HG02759 (cell line): ENCODE measurements around the gene SLC44A2.

Source experiments
- ATAC-seq: cut with Tn5 transposase; IDR thresholded peaks from one replicate; pipeline ENCODE4 v1.9.1; 2021; ENCODE audit warnings: mild to moderate bottlenecking, moderate library complexity; ENCODE audit not compliant: unreplicated experiment

The SLC44A2 gene

GRCh38 chr19:10615429-10616023, 9.8 kb upstream of the SLC44A2 start:
- no peak for ATAC-seq

- ATAC-seq = no peak
Observed at GRCh38 chr19:10617409-10618121, 7.8 kb upstream of the SLC44A2 start.

GRCh38 chr19:10618846-10619245, 6.5 kb upstream of the SLC44A2 start:
- ATAC-seq = no peak

- ATAC-seq = no peak
Observed at GRCh38 chr19:10620786-10621185, 4.6 kb upstream of the SLC44A2 start.

GRCh38 chr19:10621966-10622365, 3.4 kb upstream of the SLC44A2 start:
- ATAC-seq = no peak

GRCh38 chr19:10624585-10624984, 768 bp upstream of the SLC44A2 start:
- no peak for ATAC-seq

GRCh38 chr19:10625762-10626138, 397 bp downstream of the SLC44A2 start:
- no peak for ATAC-seq

- ATAC-seq = no peak
Observed at GRCh38 chr19:10631874-10632273, 6.5 kb downstream of the SLC44A2 start.

- no peak for ATAC-seq
Observed at GRCh38 chr19:10634430-10634829, 9.1 kb downstream of the SLC44A2 start.

- no peak for ATAC-seq
Observed at GRCh38 chr19:10634963-10635362, 9.6 kb downstream of the SLC44A2 start.

- ATAC-seq = no peak
Observed at GRCh38 chr19:10636304-10636972, 11.1 kb downstream of the SLC44A2 start.

- ATAC-seq = no peak
Observed at GRCh38 chr19:10637894-10638293, 12.5 kb downstream of the SLC44A2 start.

- no peak for ATAC-seq
Observed at GRCh38 chr19:10639836-10640235, 14.5 kb downstream of the SLC44A2 start.

- no peak for ATAC-seq
Observed at GRCh38 chr19:10640361-10640760, 15.0 kb downstream of the SLC44A2 start.

- no peak for ATAC-seq
Observed at GRCh38 chr19:10641248-10641647, 15.9 kb downstream of the SLC44A2 start.

- ATAC-seq = no peak
Observed at GRCh38 chr19:10642473-10643171, 17.3 kb downstream of the SLC44A2 start.

- ATAC-seq = no peak
Observed at GRCh38 chr19:10643172-10643967, 18.0 kb downstream of the SLC44A2 start.

- ATAC-seq = no peak
Observed at GRCh38 chr19:10643968-10644259, 18.6 kb downstream of the SLC44A2 start.

- ATAC-seq = no peak
Observed at GRCh38 chr19:10644260-10645007, 19.1 kb downstream of the SLC44A2 start.

- ATAC-seq = no peak
Observed at GRCh38 chr19:10646456-10647159, 21.3 kb downstream of the SLC44A2 start.
